PC-3 (cell line): ENCODE measurements around the gene VN1R5. TPM values are rescaled to one million over a fixed set of nuclear protein-coding genes. Genes with fewer than 3 reads are reported as not detected.

Experiments used
- ATAC-seq: fragments of 200-7000 bp; cut with Tn5 transposase; 2 replicates; pipeline ENCODE4 v1.9.1; 2020; ENCODE audit warnings: mild to moderate bottlenecking, moderate library complexity
- BruUV-seq: library from RNA; stranded (reverse); fragments of 400-500 nt; replicated peaks from 2 replicates; lab custom pipeline; 2021; lab: Mats Ljungman, UMichigan
- CTCF ChIA-PET: fragments of 300-600 bp; sonication (Branson Sonifier 250); formaldehyde crosslinking; loops from one replicate; lab custom pipeline; 2022; ENCODE audit warnings: antibody characterized with exemption; lab: Charles Lee
- POLR2A ChIA-PET: fragments of 300-600 bp; sonication (Branson Sonifier 250); formaldehyde crosslinking; loops from one replicate; lab custom pipeline; 2022; ENCODE audit warnings: antibody characterized with exemption; ENCODE audit not compliant: unreplicated experiment; lab: Charles Lee
- DNase-seq: peaks from one replicate; pipeline ENCODE4 v3.0.0-alpha.2; 2015
- H2AFZ ChIP-seq: fragments of 300-600 bp; sonication (generic); 2 replicates; pipeline ENCODE4 v1.6.0; 2016; ENCODE audit warnings: antibody characterized with exemption, low read length
- H3F3A ChIP-seq: fragments of 300-600 bp; sonication (generic); one replicate; pipeline ENCODE4 v1.6.0; 2017; ENCODE audit warnings: antibody characterized with exemption, low read length, control low read depth, mild to moderate bottlenecking; ENCODE audit not compliant: unreplicated experiment
- H3K27ac ChIP-seq: fragments of 300-600 bp; sonication (generic); 2 replicates; pipeline ENCODE4 v1.5.1; 2016; ENCODE audit warnings: mild to moderate bottlenecking, low read length
- H3K27me3 ChIP-seq: fragments of 300-600 bp; sonication (generic); 2 replicates; pipeline ENCODE4 v1.6.1; 2016; ENCODE audit warnings: low read length, mixed read lengths
- H3K36me3 ChIP-seq: fragments of 300-600 bp; sonication (generic); 2 replicates; pipeline ENCODE4 v1.6.1; 2016; ENCODE audit warnings: low read depth, mixed run types, low read length, mixed read lengths
- H3K4me1 ChIP-seq: fragments of 300-600 bp; sonication (generic); 2 replicates; pipeline ENCODE4 v1.5.1; 2016; ENCODE audit warnings: low read length; ENCODE audit not compliant: insufficient read depth
- H3K4me2 ChIP-seq: fragments of 300-600 bp; sonication (generic); 2 replicates; pipeline ENCODE4 v1.6.0; 2016; ENCODE audit warnings: low read length
- H3K4me3 ChIP-seq: fragments of 300-600 bp; sonication (generic); 2 replicates; pipeline ENCODE4 v1.5.1; 2016; ENCODE audit warnings: mild to moderate bottlenecking, low read length, mixed read lengths
- H3K79me2 ChIP-seq: fragments of 300-600 bp; sonication (generic); 2 replicates; pipeline ENCODE4 v1.6.1; 2017; ENCODE audit warnings: low read length, mixed read lengths
- H3K9ac ChIP-seq: fragments of 300-600 bp; sonication (generic); 2 replicates; pipeline ENCODE4 v1.6.0; 2016; ENCODE audit warnings: mild to moderate bottlenecking, low read length
- H3K9me2 ChIP-seq: fragments of 300-600 bp; sonication (generic); replicated peaks from 2 replicates; pipeline ENCODE4 v1.6.1; 2016; ENCODE audit warnings: mixed run types, low read length, mixed read lengths
- H3K9me3 ChIP-seq: fragments of 300-600 bp; sonication (generic); 2 replicates; pipeline ENCODE4 v1.6.1; 2016; ENCODE audit warnings: low read length, mixed read lengths
- H4K20me1 ChIP-seq: fragments of 300-600 bp; sonication (generic); 2 replicates; pipeline ENCODE4 v1.6.1; 2016; ENCODE audit warnings: low read length, mixed read lengths
- CTCF ChIP-seq: fragments of 300-600 bp; sonication (generic); conservative IDR thresholded peaks from 2 replicates; pipeline ENCODE4 v1.5.1; 2017; ENCODE audit warnings: antibody characterized with exemption, low read depth, mild to moderate bottlenecking, low read length
- EZH2 ChIP-seq: fragments of 300-600 bp; sonication (generic); IDR thresholded peaks from one replicate; pipeline ENCODE4 v1.6.1; 2017; ENCODE audit warnings: antibody characterized with exemption, mild to moderate bottlenecking, low read length; ENCODE audit not compliant: unreplicated experiment
- EZH2phosphoT487 ChIP-seq: fragments of 300-600 bp; sonication (generic); IDR thresholded peaks from 2 replicates; pipeline ENCODE4 v1.6.1; 2018; ENCODE audit warnings: mild to moderate bottlenecking, antibody characterized with exemption, low read length, borderline replicate concordance
- intact Hi-C: fragments of 100-400 bp; cut with micrococcal nuclease; formaldehyde crosslinking; loops from 2 replicates; pipeline ENCODE4 v1.9.0; 2023
- total RNA-seq: library from RNA; depleted of rRNA; stranded (reverse); fragments of >200 nt; gene quantifications from 2 replicates; pipeline ENCODE4 v1.2.3, GENCODE V29; 2014

VN1R5 gene
- total RNA-seq, 1 experiment from 2014 or later = not detected

GRCh38 chr1:247269133-247269532, 13.3 kb downstream of the VN1R5 start:
- Histone ChIP-seq H4K20me1 (no peaks in the 10 kb centered on the region), H3K4me2 (no peak overlapping the region), H3K79me2 (no peaks in the 10 kb centered on the region), H3K9ac (no peak overlapping the region), H3K27ac (no peak overlapping the region), H3K27me3 (no peaks in the 10 kb centered on the region), H3K9me3 (no peaks in the 10 kb centered on the region), H3F3A (no peaks in the 10 kb centered on the region), H3K4me3 (no peak overlapping the region), H3K36me3 (no peaks in the 10 kb centered on the region), H3K4me1 (peaks cover 7% of the 10 kb centered on the region; the same call in 1 of the 2 replicates), H3K9me2 (no peaks in the 10 kb centered on the region), H2AFZ (no peak overlapping the region)
- ATAC-seq (no peak), DNase-seq (no peak)
- TF ChIP-seq EZH2phosphoT487 (no peak), EZH2 (no peak), CTCF (no peak)
- ChIA-PET CTCF (no interaction called here), POLR2A (no interaction called here)
- no TSS peak for BruUV-seq
- intact Hi-C loops = no loop called here

- H4K20me1 ChIP-seq = no peaks in the 10 kb centered on the region
- DNase-seq (no peak), ATAC-seq (no peak)
- no peak overlapping the region for H3K4me2 ChIP-seq
- no peaks in the 10 kb centered on the region for H3K9me3 ChIP-seq
- H3K79me2 ChIP-seq = no peaks in the 10 kb centered on the region
- no peaks in the 10 kb centered on the region for H3K9me2 ChIP-seq
- H3K4me3 ChIP-seq = no peak overlapping the region
- ChIA-PET POLR2A (interaction anchor here (0.7 kb wide), 1 partner anchor 235 kb away, joined by 4 read pairs; no protein-coding TSS in a partner anchor), CTCF (no interaction called here)
- H3K9ac ChIP-seq = no peak overlapping the region
- intact Hi-C loops = no loop called here
- H3K27me3 ChIP-seq = no peaks in the 10 kb centered on the region
- H3K27ac ChIP-seq = no peak overlapping the region
- H2AFZ ChIP-seq = no peak overlapping the region
- H3F3A ChIP-seq = no peaks in the 10 kb centered on the region
- H3K4me1 ChIP-seq = peaks cover 7% of the 10 kb centered on the region; the same call in 1 of the 2 replicates
- H3K36me3 ChIP-seq = no peaks in the 10 kb centered on the region
- BruUV-seq = no TSS peak
- TF ChIP-seq EZH2phosphoT487 (no peak), CTCF (no peak), EZH2 (no peak)
Measured at GRCh38 chr1:247270003-247270402, 14.1 kb downstream of the VN1R5 start.

GRCh38 chr1:247273013-247273412, 17.1 kb downstream of the VN1R5 start:
- H3K36me3 ChIP-seq = no peaks in the 10 kb centered on the region
- no peak; the same call in 1 of the 2 replicates for ATAC-seq
- BruUV-seq = no TSS peak

More at GRCh38 chr1:247273013-247273412, 17.1 kb downstream of the VN1R5 start:
- no peaks in the 10 kb centered on the region for H4K20me1 ChIP-seq
- H3K9me3 ChIP-seq = no peaks in the 10 kb centered on the region
- H3K4me2 ChIP-seq = no peak overlapping the region
- no peak overlapping the region for H3K4me3 ChIP-seq
- H3K79me2 ChIP-seq = no peaks in the 10 kb centered on the region
- H2AFZ ChIP-seq = no peak overlapping the region
- no peaks in the 10 kb centered on the region for H3K4me1 ChIP-seq
- no peak for TF ChIP-seq EZH2
- no peak for TF ChIP-seq EZH2phosphoT487
- TF ChIP-seq CTCF = no peak
- intact Hi-C loops = no loop called here
- no peak overlapping the region for H3K9ac ChIP-seq
- CTCF ChIA-PET = no interaction called here
- H3K27ac ChIP-seq = no peak overlapping the region
- no peaks in the 10 kb centered on the region for H3K9me2 ChIP-seq
- no peaks in the 10 kb centered on the region for H3F3A ChIP-seq
- H3K27me3 ChIP-seq = no peaks in the 10 kb centered on the region
- DNase-seq = no peak
- POLR2A ChIA-PET = no interaction called here
